Right lobe of liver (tissue), 4 donors: ENCODE results near the gene THADA.

Experiments
- CTCF ChIP-seq, 4 donors: fragments of 200-600 bp in 3 of 4; fragments of 450-650 bp in 1 of 4; IDR thresholded peaks; one replicate each; pipeline versions ENCODE4 v1.5.1 to v1.8.0; 2016 to 2022; ENCODE audit warnings: antibody characterized with exemption in 4 of 4, mild to moderate bottlenecking in 2 of 4
- POLR2A ChIP-seq: fragments of 450-650 bp; IDR thresholded peaks from one replicate; pipeline ENCODE4 v1.6.1; 2017; ENCODE audit warnings: antibody characterized with exemption, mild to moderate bottlenecking
- donor health status: DM: no; HTN: no; CAD: no.
- donor health status: DM: no; HTN: no; CAD: no.
- donor health status: DM: no; HTN: yes; CAD: no.

DNA sequence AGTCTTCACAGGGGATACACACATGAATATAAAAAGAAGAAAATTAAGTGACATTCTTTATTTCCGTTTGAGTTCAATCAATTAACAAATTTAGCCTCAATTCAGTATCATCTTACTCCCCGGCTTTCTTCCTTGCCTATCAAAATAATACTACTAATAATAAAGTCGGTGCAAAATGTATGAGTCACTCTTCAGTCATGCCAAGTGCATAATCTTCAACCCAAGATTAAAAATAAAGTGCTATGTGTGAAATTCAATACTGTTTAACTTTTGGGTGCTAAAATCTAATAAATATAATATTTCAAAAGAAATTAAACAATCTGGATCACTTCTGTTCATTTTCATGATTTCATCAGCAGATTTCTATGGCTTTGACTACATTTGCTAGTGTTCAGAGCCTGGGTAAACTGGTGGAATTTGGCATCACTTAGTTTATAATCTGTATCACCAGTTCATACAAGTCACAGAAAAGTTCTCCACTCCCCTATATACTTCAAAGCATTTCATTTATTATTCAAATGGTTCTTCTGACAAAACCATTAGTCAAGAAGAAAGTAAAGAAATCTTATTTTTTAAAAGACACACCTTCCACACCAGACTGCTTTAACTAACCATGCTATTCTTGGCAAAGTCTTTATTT, 183.6 kb downstream of the THADA start:
- TF ChIP-seq CTCF (IDR thresholded peaks at IDR 0.05) (no peak), POLR2A (no peak)
